ENCODE measurements around the gene EIF5A2.

EIF5A2 gene

DNA sequence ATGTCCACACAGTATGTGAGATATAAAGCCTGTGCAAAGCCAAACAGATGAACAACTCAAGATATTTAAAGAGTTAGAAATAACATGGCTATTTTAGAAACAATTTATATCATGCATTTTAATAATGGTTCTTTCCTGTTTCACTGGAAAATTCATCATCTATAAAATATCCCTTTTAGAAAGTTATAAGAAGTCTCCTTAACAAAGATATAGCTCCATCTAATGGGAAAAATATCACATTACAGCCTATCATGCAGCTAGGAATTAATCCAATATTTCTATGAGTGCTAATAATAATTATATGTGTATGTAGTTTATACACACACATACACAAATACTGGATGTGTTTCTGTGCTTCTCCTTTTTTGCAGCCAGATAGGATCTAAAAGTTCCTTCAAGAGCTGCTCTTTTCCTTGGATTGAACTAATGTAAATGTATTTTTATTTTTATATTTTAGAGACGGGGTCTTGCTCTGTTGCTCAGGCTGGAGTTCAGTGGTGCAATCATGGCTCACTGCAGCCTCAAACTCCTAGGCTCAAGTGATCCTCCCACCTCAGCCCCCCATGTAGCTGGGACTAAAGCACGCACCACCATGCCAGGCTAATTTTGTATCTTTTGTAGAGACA lies 60.0 kb downstream of the EIF5A2 start:
- no peak for DNase-seq (ENCODE audit: extremely low read depth, low read depth)
- TF ChIP-seq, protein P1, sequence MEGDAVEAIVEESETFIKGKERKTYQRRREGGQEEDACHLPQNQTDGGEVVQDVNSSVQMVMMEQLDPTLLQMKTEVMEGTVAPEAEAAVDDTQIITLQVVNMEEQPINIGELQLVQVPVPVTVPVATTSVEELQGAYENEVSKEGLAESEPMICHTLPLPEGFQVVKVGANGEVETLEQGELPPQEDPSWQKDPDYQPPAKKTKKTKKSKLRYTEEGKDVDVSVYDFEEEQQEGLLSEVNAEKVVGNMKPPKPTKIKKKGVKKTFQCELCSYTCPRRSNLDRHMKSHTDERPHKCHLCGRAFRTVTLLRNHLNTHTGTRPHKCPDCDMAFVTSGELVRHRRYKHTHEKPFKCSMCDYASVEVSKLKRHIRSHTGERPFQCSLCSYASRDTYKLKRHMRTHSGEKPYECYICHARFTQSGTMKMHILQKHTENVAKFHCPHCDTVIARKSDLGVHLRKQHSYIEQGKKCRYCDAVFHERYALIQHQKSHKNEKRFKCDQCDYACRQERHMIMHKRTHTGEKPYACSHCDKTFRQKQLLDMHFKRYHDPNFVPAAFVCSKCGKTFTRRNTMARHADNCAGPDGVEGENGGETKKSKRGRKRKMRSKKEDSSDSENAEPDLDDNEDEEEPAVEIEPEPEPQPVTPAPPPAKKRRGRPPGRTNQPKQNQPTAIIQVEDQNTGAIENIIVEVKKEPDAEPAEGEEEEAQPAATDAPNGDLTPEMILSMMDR (IDR thresholded peaks at IDR 0.05; ENCODE audit: low read depth, low read length, missing control alignments): peak; percentile 12
- no peak overlapping the region for H3K4me3 ChIP-seq (replicated peaks; ENCODE audit: low read depth, low read length)

DNA sequence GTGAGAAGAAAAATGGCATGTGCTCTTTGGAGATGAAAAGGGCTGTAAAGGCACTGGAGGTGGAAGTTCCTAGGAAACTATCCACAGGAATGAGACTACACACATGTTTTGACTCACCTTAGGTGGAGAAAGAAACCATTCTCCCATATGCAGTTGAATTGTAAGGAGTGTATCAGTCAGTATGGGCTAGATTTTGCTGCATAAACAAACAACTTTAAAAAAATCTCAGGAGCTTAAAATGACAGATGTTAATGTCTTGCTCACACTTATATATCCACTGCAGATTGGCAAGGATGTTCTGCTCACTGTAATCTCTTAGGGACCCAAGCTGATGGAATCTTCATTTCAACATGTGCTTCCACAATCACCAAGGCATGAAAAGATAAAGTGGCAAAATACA lies 64.1 kb downstream of the EIF5A2 start:
- TF ChIP-seq, protein P1 (IDR thresholded peaks at IDR 0.05; ENCODE audit: low read depth, low read length, missing control alignments): no peak
- no peak for DNase-seq (ENCODE audit: extremely low read depth, low read depth)
- no peak overlapping the region for H3K4me3 ChIP-seq (replicated peaks; ENCODE audit: low read depth, low read length)

DNA sequence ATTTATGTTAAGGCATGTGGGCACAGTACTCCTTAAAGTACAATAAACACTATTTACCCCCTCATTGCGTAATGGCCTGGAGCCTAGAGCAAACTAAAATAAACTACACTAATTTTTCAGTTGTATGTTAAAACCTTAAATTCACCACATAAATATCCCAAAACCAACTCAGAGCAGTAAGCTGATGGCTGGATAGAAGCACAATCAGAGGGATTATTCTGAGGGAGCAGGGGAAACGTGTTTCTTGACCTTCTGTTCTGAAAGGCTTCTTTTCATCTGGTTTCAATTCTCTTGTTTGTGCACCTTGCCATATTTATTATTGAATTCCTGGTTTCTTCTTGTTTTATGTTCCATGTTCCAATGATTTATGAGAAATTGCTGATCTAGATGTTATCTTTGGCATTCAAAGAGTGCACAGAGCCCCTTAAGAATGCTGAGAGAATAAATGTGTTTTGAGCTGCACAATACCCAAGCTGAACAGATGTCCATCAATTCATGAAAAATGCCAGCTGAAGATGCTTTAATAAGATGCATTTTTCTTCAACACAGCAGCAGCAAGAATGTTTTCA lies 68.1 kb downstream of the EIF5A2 start:
- peak; percentile 72 for DNase-seq (ENCODE audit: extremely low read depth, low read depth)
- no peak overlapping the region for H3K4me3 ChIP-seq (replicated peaks; ENCODE audit: low read depth, low read length)

DNA sequence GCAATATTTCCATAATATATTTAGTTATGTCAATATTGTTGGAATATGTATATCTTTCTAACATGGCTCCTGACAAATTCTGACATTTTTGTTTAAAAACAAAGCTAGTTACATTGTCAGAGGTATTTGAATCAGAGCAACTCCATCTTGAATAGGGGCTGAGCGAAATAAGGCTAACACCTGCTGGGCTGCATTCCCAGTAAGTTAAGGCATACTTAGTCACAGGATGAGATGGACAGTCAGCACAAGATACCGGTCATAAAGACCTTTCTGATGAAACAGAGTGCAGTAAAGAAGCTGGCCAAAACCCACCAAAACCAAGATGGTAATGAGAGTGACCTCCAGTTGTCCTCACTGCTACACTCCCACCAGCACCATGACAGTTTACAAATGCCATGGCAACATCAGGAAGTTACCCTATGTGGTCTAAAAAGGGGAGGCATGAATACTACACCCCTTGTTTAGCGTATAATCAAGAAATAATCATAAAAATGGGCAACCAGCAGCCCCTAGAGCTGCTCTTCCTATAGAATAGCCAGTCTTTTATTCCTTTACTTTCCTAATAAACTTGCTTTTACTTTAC lies 68.8 kb downstream of the EIF5A2 start:
- H3K4me3 ChIP-seq (replicated peaks; ENCODE audit: low read depth, low read length): no peak overlapping the region
- DNase-seq (ENCODE audit: extremely low read depth, low read depth): no peak
- TF ChIP-seq, protein P1 (IDR thresholded peaks at IDR 0.05; ENCODE audit: low read depth, low read length, missing control alignments): no peak

More for the DNA sequence above, 68.1 kb downstream of the EIF5A2 start:
- TF ChIP-seq, protein P1 (IDR thresholded peaks at IDR 0.05; ENCODE audit: low read depth, low read length, missing control alignments): no peak

All from HFF-Myc (cell line).